Muscle of leg (tissue), 11 donors: Measurements from ENCODE around the gene DUSP16. TPM values are rescaled to one million over a fixed set of nuclear protein-coding genes. Genes with fewer than 3 reads are reported as not detected.

ENCODE experiments used
- DNase-seq: peaks from one replicate; pipeline ENCODE4 v3.0.0; 2013
- H3K27ac ChIP-seq: one replicate; pipeline ENCODE4 v1.5.1; 2013; ENCODE audit warnings: mild to moderate bottlenecking, low read length, control low read depth
- H3K27me3 ChIP-seq: one replicate; pipeline ENCODE4 v1.6.1; 2013; ENCODE audit warnings: low read length; ENCODE audit not compliant: control insufficient read depth, insufficient read depth
- H3K36me3 ChIP-seq: one replicate; pipeline ENCODE4 v1.6.1; 2013; ENCODE audit warnings: low read length; ENCODE audit not compliant: control insufficient read depth, insufficient read depth
- H3K4me1 ChIP-seq: one replicate; pipeline ENCODE4 v1.6.1; 2013; ENCODE audit warnings: low read length; ENCODE audit not compliant: control insufficient read depth, insufficient read depth
- H3K4me3 ChIP-seq: one replicate; pipeline ENCODE4 v1.5.1; 2013; ENCODE audit warnings: low read length, control low read depth
- H3K9me3 ChIP-seq: replicated peaks from 2 replicates; pipeline ENCODE4 v1.6.1; 2013; ENCODE audit warnings: low read depth, low read length; ENCODE audit not compliant: control insufficient read depth
- WGBS: methylation state at CpG from one replicate; pipeline ENCODE4 v1.1.5; 2013; ENCODE audit warnings: missing lambda C conversion rate; ENCODE audit not compliant: insufficient coverage; 5-methylcytosine and 5-hydroxymethylcytosine counted together
- polyA plus RNA-seq, 8 donors: library from polyadenylated mRNA; unstranded; fragments of 120-200 nt; gene quantifications; one replicate each; pipeline versions ENCODE4 v1.2.1 to v1.2.3, GENCODE V29; 2013; ENCODE audit warnings: inconsistent platforms in 1 of 8, low replicate concordance in 1 of 8; ENCODE audit not compliant: insufficient read length in 8 of 8, insufficient read depth in 1 of 8
- total RNA-seq: library from RNA; stranded (reverse); fragments of 120-200 nt; gene quantifications from one replicate; pipeline ENCODE4 v1.2.4, GENCODE V29; 2013

DUSP16 gene
- total and polyA plus RNA-seq, 9 donors: 18.2 to 34.1 (median 25.9) TPM

DNA sequence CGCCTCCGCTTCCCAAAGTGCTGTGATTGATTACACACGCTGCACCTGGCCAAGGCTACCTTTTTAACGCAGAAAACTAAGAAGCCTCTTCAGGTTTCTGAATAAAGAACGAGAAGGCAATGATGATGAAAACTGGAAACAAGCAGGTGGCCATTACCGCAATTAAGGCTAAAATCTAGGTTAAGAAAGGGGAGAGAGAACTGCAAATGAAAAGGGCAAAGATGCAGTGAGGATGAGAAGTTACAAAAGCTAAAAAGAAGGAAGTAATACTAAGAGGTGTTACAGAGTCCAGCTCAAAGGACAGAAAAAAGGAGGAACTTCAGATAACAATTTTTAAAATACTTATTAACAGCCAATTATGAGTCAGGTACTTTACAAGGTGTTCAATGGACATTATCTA, 79.7 kb downstream of the DUSP16 start:
- Histone ChIP-seq H3K27ac (no peak overlapping the region), H3K9me3 (no peaks in the 10 kb centered on the region), H3K27me3 (no peaks in the 10 kb centered on the region), H3K4me3 (no peak overlapping the region), H3K4me1 (no peaks in the 10 kb centered on the region), H3K36me3 (peaks cover 39% of the 10 kb centered on the region)
- WGBS: 90% methylated on average over 5 of the region's 6 CpGs
- no peak for DNase-seq

DNA sequence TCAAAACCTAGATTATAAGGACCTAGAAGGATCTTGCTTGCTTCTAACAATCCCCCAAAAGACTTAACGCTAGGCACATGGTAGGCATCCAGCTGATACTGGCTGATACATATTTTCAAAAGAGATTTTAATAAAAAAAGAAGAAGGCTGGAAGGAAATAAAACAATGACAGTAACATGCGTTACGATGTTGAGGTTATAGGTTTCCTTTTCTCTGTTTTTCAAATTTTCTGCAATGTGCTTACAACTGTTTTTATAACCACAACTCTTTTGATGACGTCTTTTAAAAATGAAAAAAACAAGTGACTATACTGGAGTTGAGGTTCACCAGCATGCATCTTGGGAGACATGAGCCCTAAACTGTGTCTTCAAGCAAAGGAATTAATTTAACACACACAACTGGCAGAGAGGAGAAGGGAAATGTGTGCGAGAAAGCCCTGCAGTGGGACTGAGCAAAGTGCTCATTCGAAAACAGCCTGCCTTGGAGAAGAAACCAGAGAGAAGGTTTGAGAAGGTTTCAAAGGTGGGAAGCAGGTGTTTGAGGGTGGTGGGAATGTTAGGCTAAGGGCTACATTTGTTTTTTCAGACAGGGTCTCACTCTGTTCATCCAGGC, 80.4 kb downstream of the DUSP16 start:
- Histone ChIP-seq H3K4me3 (no peak overlapping the region), H3K4me1 (peaks cover 5% of the 10 kb centered on the region), H3K27ac (peak overlapping the region; percentile 3), H3K9me3 (no peaks in the 10 kb centered on the region), H3K27me3 (no peaks in the 10 kb centered on the region), H3K36me3 (peaks cover 45% of the 10 kb centered on the region)
- DNase-seq: no peak
- WGBS: 100% methylated on average over 2 of the region's 6 CpGs

GRCh38 chr12:12481631-12482030, 81.0 kb downstream of the DUSP16 start:
- WGBS: 58% methylated on average over 2 of the region's 2 CpGs
- DNase-seq: no peak
- H3K27me3 ChIP-seq: no peaks in the 10 kb centered on the region
- peaks cover 47% of the 10 kb centered on the region for H3K36me3 ChIP-seq
- peak overlapping the region; percentile 3 for H3K27ac ChIP-seq
- no peaks in the 10 kb centered on the region for H3K9me3 ChIP-seq
- peaks cover 10% of the 10 kb centered on the region for H3K4me1 ChIP-seq
- no peak overlapping the region for H3K4me3 ChIP-seq

GRCh38 chr12:12480074-12480473, 82.6 kb downstream of the DUSP16 start:
- no peaks in the 10 kb centered on the region for H3K9me3 ChIP-seq
- peaks cover 15% of the 10 kb centered on the region for H3K4me1 ChIP-seq
- WGBS: 96% methylated on average over 4 of the region's 5 CpGs
- H3K27me3 ChIP-seq: no peaks in the 10 kb centered on the region
- DNase-seq: no peak
- H3K36me3 ChIP-seq: peaks cover 52% of the 10 kb centered on the region
- H3K27ac ChIP-seq: no peak overlapping the region
- no peak overlapping the region for H3K4me3 ChIP-seq

DNA sequence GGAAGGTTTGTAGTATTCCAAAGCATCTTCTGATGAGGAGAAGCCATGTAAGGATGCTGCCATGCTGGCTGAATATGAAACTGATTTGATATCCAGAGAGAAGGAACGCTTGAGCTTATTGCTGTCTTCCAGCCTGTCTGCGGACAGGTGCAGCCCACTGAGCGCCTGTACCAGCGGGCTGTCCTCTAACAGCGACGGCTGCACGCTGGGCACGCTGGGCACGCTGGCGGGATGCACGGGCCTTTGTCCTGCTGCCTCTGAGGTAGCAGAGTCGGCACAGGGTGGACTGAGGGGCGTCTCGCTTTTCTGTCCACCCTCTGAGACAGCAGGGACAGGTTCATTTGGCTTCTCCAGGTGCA, 85.2 kb downstream of the DUSP16 start:
- H3K36me3 ChIP-seq: peaks cover 52% of the 10 kb centered on the region
- 95% methylated on average over 14 of the region's 14 CpGs for WGBS

GRCh38 chr12:12476857-12477531, 85.7 kb downstream of the DUSP16 start:
- Histone ChIP-seq H3K27ac (peak overlapping the region; percentile 69), H3K27me3 (no peaks in the 10 kb centered on the region), H3K4me3 (no peak overlapping the region), H3K9me3 (no peaks in the 10 kb centered on the region), H3K4me1 (peaks cover 18% of the 10 kb centered on the region), H3K36me3 (peaks cover 49% of the 10 kb centered on the region)
- 83% methylated on average over 21 of the region's 21 CpGs for WGBS
- DNase-seq: peak; percentile 82

More for the DNA sequence above, 85.2 kb downstream of the DUSP16 start:
- no peaks in the 10 kb centered on the region for H3K9me3 ChIP-seq
- no peak overlapping the region for H3K27ac ChIP-seq
- H3K4me3 ChIP-seq: no peak overlapping the region
- H3K4me1 ChIP-seq: peaks cover 18% of the 10 kb centered on the region
- DNase-seq: no peak
- H3K27me3 ChIP-seq: no peaks in the 10 kb centered on the region

DNA sequence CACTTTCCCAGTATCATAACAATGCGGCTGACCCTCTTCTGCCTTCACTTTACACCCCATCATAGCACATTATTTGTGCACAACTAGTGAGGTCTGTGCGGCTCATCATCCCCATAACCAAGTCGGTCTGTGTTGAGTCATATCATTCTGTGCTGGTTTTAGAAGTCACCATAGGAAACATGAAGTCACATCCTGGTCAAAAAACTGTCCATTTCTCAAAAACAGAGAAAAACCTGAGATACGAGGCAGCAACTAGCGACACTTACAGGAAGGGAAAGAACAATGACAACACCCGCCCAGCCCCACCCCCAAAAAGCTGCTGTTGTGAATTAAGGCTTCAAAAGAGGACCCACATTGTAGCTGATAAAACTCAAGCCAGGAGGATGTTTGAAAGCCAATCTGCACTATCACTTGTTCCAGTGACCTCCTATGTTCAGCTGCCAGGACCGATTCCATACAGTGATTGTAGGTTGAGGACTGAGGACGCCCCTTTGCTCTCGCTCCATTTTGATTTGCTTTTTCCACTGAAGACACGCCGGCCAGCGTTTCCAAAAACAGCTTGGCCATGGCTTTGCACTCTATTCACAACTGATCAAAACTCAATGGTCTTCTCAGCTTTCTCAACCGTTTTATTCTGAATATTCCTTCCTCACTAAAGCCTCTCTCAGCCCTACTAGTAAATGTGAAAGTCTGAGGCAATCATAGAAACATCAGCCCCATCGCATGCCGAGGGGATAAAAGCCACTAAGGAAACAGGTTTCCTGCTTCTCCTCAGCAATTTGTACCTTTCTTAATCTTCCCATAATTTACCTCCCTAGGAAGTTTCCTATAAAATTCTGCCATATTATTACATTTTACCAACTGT, 87.5 kb downstream of the DUSP16 start:
- WGBS: 79% methylated on average over 9 of the region's 15 CpGs
- Histone ChIP-seq H3K4me1 (peaks cover 18% of the 10 kb centered on the region), H3K27me3 (no peaks in the 10 kb centered on the region), H3K36me3 (peaks cover 50% of the 10 kb centered on the region), H3K9me3 (no peaks in the 10 kb centered on the region), H3K4me3 (no peak overlapping the region), H3K27ac (peak overlapping the region; percentile 57)
- peak; percentile 28 for DNase-seq

DNA sequence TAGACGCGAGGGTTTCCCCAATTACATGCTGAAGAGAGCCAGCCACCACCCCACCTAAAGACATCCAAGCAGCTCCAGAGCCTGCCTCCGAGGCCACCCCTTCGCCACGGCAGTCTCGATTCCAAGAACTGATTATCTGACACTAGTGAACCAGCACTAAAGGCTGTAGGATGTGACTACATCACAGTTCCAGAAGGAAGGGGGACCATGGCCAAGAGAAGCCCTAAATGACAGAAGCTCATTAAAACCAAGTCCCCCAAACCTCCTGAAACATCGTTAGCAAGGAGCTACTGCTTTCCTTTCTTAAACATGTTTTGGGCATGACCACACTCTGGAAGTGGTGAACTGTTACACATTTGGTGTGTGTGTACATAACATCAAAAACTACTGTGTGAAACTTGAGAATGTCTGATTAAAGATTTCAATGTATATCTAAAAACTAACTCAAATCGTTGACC, 88.2 kb downstream of the DUSP16 start:
- Histone ChIP-seq H3K27me3 (no peaks in the 10 kb centered on the region), H3K27ac (peak overlapping the region; percentile 57), H3K4me1 (peaks cover 18% of the 10 kb centered on the region), H3K36me3 (peaks cover 45% of the 10 kb centered on the region), H3K9me3 (no peaks in the 10 kb centered on the region), H3K4me3 (no peak overlapping the region)
- WGBS: 100% methylated on average over 4 of the region's 8 CpGs
- no peak for DNase-seq

DNA sequence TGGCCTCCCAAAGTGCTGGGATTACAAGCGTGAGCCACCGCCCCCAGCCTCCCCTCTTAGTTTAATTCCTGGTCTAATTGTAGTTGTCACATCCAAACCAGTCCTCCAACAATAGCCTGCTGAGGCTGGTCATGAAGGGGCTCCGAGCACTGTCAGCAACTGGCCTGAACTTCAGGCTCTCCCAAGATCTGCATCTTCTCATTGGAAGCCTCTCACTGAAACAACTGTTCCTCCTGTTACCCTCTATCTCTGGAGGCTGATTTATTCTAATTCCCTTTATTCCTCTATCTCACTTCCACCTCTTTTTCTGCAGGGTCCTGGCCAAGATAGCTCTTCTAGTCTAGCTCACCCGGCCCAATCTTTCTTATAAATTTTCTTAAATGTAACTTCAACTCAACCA, 89.4 kb downstream of the DUSP16 start:
- Histone ChIP-seq H3K27me3 (no peaks in the 10 kb centered on the region), H3K9me3 (no peaks in the 10 kb centered on the region), H3K36me3 (peaks cover 40% of the 10 kb centered on the region), H3K27ac (no peak overlapping the region), H3K4me3 (no peak overlapping the region), H3K4me1 (peaks cover 18% of the 10 kb centered on the region)
- no peak for DNase-seq
- WGBS: 100% methylated on average over 3 of the region's 4 CpGs
